RPMI8226 (cell line): ENCODE measurements around the gene BEND5.

ENCODE experiments used
- DNase-seq: peaks from one replicate; pipeline ENCODE4 v3.0.0-alpha.2; 2015

Gene BEND5

GRCh38 chr1:48678710-48679505, 97.8 kb downstream of the BEND5 start:
- no peak for DNase-seq
